NOMO-1 treated with DMSO at 0.1 percent for 48 hours (cell line): ENCODE data around the gene SPRYD3.

Experiments
- DNase-seq: peaks from one replicate; lab custom pipeline; 2025; ENCODE audit not compliant: unreplicated experiment; lab: John Stamatoyannopoulos, UW

SPRYD3 gene

GRCh38 chr12:53064613-53065436, 14.4 kb downstream of the SPRYD3 start:
- DNase-seq, result no peak

GRCh38 chr12:53063708-53064612, 15.2 kb downstream of the SPRYD3 start:
- DNase-seq, result no peak

GRCh38 chr12:53062977-53063707, 16.0 kb downstream of the SPRYD3 start:
- DNase-seq, result no peak

- no peak for DNase-seq
These were observed 16.9 kb downstream of the SPRYD3 start for GRCh38 chr12:53062011-53062961.

GRCh38 chr12:53061404-53062010, 17.7 kb downstream of the SPRYD3 start:
- DNase-seq, result no peak

DNA sequence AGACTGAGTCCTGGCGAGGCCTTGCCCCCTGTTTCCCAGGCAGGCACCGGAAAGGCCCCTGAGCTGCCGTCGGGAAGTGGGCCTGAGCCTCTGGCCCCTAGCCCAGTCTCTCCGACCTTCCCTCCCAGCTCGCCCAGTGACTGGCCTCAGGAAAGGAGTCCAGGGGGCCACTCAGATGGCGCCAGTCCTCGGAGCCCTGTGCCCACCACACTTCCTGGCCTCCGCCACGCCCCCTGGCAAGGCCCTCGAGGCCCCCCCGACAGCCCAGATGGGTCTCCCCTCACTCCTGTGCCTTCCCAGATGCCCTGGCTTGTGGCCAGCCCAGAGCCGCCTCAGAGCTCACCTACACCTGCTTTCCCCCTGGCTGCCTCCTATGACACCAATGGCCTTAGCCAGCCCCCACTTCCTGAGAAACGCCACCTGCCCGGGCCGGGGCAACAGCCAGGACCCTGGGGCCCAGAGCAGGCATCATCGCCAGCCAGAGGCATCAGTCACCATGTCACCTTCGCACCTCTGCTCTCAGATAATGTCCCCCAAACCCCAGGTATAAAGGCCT, 18.4 kb downstream of the SPRYD3 start:
- DNase-seq, result no peak

GRCh38 chr12:53060064-53060720, 19.0 kb downstream of the SPRYD3 start:
- no peak for DNase-seq

GRCh38 chr12:53059434-53060063, 19.6 kb downstream of the SPRYD3 start:
- DNase-seq, result no peak

GRCh38 chr12:53058674-53059433, 20.3 kb downstream of the SPRYD3 start:
- no peak for DNase-seq

DNA sequence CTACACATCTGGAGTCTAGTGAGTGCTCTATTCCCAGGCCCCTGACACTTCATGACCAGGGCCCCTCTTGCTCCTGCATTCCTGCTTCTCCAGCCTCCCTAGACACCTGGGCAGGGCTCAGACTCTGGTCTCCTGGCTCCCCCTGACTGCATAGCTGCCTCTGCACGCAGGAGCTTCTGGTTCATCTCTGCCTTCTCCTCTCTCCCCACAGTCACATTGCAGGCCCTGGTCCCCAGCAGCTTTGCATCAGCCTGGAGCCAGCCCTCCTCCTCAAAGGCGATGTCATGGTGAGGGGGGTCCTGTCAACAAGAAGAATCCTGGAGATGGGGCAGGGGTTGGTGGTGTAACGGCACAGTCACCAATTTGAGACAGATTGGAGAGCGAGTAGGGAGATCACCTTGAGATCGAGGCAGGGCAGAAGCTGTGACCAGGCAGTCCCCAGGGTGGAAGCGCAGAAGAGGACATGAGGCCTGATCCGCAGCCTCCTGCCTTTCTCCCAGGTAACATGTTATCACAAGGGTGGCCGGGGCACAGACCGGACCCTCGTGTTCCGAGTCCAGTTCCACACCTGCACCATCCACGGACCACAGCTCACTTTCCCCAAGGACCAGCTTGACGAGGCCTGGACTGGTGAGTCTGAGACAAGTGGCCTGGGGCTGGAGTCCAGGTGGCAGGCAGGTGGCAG, 21.2 kb downstream of the SPRYD3 start:
- no peak for DNase-seq

DNA sequence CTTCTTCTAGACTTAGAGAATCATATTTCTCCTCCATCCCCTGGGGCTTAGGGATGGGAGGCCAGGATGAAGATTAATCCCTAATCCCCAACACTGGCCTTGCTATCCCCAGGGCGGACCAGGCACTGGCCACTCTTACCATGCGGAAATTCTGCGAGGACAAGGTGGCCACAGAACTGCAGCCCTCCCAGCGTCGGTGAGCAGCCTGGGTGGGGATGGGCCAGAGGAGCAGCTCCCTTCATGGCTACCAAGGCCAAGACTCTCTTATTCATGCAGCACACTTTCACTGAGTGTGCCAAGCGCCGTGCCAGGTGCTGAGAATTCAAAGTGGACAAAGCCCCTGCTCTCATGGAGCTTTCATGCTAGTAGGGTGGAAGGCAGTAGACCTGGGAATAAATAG, 22.3 kb downstream of the SPRYD3 start:
- DNase-seq, result no peak

- DNase-seq, result no peak
These were observed 22.9 kb downstream of the SPRYD3 start for GRCh38 chr12:53056296-53056695.

DNA sequence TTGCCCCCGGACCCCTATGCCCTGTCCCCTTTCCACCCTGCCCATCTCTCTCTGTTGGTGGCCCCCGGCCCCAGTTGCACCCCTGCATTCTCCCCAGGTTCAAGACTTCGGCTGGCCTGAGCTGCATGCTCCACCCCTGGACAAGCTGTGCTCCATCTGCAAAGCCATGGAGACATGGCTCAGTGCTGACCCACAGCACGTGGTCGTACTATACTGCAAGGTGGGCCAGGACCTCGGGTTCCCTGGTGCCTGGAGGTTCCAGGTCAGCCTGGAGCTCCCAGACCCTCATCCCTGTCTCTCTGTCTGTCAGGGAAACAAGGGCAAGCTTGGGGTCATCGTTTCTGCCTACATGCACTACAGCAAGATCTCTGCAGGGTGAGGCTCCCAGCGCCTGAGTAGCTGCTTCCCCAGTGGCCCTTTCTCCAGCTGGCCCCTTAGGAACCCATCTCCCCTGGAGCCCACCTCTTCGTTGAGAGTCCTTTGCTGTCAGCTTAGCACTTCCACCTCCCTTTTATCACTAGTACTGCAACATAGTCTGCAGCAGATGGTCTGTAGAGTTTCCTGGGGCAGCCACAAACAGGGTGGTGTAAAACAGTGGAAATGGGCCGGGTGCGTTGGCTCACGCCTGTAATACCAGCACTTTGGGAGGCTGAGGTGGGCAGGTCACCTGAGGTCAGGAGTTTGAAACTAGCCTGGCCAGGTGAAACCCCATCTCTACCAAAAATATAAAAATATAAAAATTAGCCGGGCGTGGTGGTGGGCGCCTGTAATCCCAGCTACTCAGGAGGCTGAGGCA, 23.5 kb downstream of the SPRYD3 start:
- no peak for DNase-seq

- peak; percentile 90 for DNase-seq
These were observed 24.9 kb downstream of the SPRYD3 start for GRCh38 chr12:53054112-53054878.

DNA sequence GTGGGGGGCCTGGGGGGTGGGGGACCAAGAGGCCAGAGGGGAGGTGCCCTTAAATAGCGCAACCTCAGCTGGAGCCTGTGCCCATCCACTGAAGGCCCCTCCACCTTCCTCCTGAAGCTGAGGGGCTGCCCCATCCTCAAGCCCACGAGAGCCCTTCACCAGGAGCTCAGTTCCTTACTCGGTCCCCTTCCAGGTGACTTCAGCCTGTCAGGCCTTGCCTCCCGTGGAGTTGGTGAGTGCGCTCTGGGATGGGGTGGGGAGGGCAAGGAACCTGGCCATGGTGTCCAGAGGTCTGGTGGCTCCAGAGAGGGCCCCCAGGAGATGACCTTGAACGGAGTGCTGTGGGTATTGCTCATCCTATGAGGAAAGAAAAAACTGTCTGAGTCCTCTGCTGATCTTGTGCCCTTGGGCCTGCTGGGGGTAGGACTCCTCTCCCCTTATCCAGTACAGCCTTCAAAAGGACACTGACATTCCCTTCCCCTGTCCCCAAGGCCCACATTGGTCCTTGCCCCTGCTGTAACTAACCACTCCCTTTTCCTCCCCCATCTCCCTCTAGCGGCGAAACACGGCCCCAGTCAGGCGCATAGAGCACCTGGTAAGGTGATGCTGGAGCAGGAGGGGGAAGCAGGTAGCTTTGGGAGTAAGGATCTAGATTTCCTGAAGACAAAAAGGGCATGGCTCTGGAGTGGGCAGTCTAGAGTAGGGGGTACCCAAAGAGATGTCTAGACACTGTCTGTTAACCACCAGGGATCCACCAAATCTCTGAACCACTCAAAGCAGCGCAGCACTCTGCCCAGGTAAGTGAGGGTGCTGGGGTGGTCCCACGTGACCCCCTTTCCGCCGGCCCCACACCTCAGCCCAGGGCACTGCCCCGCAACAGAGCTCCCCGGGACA, 25.7 kb downstream of the SPRYD3 start:
- no peak for DNase-seq
